Suppressor macrophage (primary cell): Measurements from ENCODE around the gene TYK2.
"Not testable (repeated sequence)": the region's sequence is repeated elsewhere in the genome, so short reads cannot be mapped to it uniquely, and the experiment has no call there.

Experiments used
- DNase-seq, 4 experiments: peaks; one replicate each; pipeline ENCODE4 v3.0.0-alpha.2; 2020 to 2022
- total RNA-seq, 17 experiments: gene quantifications; one replicate each; lab custom pipeline; 2026; ENCODE audit warnings: mixed read lengths in 6 of 17, inconsistent platforms in 3 of 17; lab: John Stamatoyannopoulos, UW

TYK2 gene
- total RNA-seq, result 51.0 to 154 (median 90.4) reads per million in 17 experiments

DNA sequence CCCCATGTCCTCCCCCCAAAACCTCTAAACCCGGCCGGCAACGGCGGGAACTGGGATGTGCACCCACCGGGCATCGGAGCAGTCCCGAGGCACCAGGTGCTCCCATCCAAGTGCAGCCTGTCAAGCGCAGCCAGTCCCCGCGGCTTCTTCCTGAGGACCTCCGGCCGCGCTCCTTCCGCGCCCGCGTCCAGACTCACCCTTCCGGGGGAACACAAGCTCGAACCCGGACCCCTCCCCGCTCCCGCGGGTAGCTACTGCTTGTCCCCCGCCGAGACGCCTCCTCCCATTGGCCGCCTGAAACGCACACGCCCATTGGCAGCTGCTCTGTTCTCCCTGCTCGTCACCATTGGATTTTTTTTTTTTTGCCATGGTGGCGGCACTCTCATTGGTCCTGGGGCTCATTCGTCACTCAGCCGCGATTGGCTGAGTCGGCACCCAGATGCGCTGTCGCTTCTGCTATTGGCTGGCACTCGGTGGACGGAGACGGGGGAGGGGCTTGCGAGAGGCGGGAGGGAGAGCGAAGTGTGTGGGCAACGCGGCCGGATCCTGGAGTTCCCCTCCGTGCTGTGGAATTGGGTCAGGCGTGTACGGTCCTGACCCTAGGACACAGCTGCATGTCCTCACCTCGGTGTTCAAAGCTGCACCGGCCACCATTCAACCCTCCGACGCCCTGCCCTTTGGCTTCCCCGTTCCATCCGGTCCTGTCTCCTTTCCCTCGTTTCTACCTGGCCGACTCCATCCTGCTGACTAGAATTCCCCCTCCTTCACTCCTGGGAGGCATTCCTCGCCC lies at the start of gene TYK2:
TYK2 (minus strand) TSS at position 260 of the 790 bp plus-strand sequence. CDS start 2,166 bp downstream, outside the sequence.
- peak; percentile 98 to 99 (median 98) for DNase-seq

DNA sequence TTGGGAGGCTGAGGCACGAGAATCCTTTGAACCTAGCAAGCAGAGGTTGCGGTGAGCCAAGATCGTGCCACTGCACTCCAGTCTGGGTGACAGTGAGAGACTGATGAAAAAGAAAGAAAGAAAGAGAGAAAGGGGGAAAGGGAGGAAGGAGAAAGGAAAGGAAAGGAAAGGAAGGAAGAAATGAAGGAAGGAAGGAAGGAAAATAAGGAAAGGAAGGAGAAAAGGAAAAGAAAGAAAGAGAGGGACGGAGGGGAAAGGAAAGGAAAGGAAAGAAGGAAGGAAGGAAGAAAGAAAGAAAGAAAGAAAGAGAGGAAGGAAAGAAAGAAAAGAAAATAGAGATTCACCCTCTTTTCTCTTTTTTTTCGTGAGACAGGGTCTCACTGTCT lies 48.6 kb upstream of the TYK2 start:
- no peak for DNase-seq

GRCh38 chr19:10427169-10427568 lies 46.8 kb upstream of the TYK2 start:
- no peak for DNase-seq

- peak; percentile 81 to 91 (median 86) for DNase-seq
Observed at GRCh38 chr19:10424011-10424637, 43.8 kb upstream of the TYK2 start.

DNA sequence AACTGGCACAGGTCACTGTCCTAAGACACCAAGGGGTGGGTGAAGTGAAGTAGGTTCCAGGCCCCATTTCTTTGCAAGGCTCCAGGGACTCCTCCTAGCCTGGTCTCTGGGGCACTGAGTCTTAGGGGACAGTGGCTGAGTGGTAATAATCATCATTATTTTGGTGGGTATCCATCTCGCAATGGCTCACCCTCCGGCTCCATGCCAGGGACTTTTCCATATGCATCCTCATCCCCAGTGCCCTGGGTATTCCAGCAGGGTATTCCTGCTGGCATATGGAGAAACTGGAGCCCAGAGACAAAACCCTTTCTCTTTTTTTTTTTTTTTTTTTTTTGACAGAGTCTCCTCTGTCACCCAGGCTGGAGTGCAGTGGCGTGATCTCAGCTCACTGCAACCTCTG lies 42.5 kb upstream of the TYK2 start:
- DNase-seq, result no peak

DNA sequence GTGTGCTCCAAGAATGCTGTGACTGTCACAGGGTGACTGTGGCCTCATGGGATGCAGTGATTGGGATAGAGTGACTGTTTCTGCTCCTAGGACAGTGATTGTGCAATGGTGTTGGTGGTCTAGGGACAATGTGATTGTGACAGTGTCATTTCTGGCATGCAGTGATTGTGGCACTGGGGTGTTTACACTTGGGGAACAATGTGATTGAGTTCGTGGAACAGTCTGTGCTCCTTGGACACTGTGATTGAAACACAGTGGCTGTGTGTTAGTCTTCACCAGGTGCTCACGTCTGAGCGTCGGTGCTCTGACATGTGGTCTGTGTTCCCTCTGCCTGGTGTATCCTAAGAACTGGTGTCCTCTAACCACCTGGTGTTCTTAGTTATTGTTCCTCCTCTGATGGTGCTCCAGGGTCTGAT lies 41.7 kb upstream of the TYK2 start:
- DNase-seq, result peak in 2 of 4 experiments; percentile 67 to 85

DNA sequence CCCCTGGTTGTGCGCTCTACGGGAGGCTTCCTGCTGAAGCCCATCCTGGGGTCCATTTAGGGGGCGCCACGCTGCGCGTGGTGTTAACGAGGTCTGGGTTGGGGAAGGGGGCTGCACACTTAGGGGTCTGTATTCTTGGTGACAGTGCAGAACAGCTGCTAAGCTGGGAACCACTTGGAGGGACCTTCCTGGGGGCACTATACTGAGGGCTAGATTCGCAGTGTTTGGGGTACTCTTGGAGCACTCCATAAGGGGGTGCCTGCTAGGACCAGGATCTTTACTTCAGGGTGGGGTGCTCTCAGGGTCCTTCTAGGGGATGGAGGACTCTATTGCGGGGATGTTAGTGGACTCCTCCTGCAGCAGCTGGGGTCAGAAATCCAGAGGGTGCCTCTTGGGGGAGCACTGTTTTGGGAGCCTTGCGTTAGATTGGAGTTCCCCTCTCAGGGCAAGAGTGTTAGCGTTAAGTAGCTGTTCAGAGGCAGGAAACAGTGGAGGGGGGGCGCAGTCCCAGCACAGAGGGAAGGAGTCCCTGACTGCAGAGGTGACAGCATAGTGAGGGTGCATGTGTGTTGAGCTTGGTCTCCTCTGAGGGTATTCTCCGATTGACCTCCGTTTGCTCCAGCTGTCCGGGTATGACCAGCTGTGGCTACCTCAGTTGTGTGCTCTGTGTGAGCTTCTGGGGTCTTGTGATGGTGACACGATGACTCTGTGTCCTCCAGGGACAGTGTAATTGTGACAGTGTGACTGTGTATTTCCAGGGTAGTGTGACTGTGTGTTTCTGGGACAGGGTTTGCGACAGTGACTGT lies 41.1 kb upstream of the TYK2 start:
- DNase-seq, result peak in 2 of 4 experiments; percentile 69 to 72

DNA sequence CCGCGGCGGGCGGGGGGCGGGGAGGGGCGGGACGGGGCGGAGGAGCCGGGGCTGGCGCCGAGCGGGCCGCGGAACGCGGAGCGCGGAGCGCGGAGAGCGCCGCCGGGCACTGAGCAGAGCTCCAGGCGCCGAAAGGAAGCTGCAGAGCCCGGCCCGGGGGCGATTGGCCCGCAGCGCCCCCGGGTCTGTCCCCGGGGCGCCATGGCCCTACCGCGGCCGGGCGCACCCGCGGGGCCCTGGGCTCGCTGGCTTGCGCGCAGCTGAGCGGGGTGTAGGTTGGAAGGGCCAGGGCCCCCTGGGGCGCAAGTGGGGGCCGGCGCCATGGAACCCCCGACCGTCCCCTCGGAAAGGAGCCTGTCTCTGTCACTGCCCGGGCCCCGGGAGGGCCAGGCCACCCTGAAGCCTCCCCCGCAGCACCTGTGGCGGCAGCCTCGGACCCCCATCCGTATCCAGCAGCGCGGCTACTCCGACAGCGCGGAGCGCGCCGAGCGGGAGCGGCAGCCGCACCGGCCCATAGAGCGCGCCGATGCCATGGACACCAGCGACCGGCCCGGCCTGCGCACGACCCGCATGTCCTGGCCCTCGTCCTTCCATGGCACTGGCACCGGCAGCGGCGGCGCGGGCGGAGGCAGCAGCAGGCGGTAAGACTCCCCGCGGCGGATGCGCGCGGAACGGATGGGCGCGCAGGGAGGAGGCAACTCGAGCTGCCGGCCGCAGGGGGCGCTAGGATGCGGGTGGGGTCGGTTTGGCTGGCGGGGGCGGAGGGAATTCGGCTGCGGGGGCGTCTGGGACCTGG lies 40.3 kb upstream of the TYK2 start, which contains the start of gene PDE4A:
PDE4A (plus strand) TSS at position 95 of the 796 bp plus-strand sequence; CDS start at position 322, 227 bp downstream.
- peak; percentile 66 to 88 (median 74) for DNase-seq

GRCh38 chr19:10419646-10420443 lies 39.5 kb upstream of the TYK2 start:
- DNase-seq, result peak; percentile 57 to 76 (median 70)

DNA sequence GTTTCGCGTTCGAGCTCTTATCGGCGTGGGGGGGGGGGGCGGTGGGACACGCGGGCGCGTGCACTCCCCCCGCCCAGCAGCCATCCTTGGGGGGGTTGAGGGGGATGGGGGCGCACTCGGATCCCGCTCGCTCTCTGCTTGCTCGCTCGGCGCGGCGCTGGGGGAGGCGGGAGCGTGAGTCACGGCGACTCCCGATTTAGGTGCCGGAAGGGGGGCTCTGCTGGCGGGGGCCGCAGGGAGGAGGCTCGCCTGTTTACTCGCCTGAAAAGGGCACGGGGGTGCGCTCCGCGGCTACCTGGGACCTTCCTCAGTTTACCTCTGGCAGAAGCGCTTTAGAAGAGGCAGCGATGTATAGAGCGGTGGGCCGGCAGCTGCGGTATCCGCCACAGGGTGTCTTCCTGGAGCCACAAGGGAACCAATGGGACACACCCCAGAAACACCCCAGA lies 38.9 kb upstream of the TYK2 start:
- peak in 1 of 4 experiments; percentile 59 for DNase-seq

DNA sequence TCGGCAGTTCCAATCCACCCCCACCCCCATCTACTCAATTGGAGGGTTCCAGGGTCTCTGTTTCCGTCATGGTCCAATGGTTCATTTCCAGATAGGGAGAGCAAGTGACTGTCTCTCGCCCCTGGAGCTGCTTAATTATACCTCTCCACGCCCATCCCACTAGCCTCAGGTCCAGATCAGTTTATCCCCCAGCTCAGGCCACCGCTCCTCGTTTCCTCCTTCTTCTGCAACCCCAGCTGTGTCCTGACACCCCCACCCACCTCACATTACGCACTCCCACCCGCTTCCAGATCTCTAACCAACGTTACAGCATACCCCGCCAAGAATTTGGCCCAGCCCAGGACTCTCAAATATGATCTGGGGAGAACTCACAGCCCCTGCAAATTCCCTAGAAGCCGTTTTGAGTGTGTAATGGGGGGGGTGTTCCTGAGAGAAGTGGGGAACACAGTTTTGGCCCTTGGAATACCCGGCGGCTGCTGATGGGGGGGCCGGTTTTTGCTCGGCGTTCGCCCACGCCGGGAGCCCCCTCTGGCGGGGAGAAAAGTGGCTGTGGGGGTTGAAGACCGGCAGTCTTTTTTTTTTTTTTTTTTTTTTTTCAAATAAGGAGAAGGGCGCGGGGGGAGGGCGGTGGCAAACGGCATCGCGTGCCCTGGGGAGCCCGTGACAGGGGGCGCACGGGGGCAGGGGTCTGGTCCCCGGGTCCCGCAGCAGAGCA lies 38.3 kb upstream of the TYK2 start:
- peak; percentile 43 to 60 (median 55) for DNase-seq

DNA sequence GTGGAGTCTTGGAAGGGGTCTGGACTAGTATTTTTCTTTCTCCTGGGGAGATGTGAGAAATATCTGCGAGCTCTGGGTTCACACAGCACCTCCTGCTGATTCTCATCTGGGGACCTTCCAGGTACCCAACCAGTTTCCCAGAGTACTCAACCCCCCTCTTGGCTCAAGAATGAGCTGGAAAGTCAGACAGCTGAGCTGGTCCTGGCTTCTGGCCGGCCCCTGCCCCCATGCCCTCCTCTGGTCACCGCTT lies 37.8 kb upstream of the TYK2 start:
- no peak for DNase-seq

GRCh38 chr19:10417541-10418234 lies 37.3 kb upstream of the TYK2 start:
- peak in 1 of 4 experiments; percentile 13 for DNase-seq

GRCh38 chr19:10416380-10417257 lies 36.2 kb upstream of the TYK2 start:
- peak; percentile 97 to 99 (median 98) for DNase-seq

DNA sequence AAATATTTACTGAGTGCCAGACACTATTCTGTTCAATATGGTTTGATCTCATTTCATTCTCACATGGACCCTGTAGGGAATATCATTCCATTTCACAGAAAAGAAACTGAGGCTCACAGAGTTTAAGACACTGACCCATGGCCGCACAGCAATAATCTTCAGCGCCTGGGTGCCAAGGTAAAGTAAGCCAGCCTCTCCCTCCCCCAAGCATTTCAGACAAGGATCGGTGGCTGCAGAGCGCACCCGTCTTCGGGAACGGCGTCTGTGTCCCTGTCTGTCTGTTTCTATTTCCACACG lies 35.7 kb upstream of the TYK2 start:
- no peak for DNase-seq

GRCh38 chr19:10412257-10412977 lies 32.0 kb upstream of the TYK2 start:
- DNase-seq, result peak in 3 of 4 experiments; percentile 35 to 66 (median 58)

DNA sequence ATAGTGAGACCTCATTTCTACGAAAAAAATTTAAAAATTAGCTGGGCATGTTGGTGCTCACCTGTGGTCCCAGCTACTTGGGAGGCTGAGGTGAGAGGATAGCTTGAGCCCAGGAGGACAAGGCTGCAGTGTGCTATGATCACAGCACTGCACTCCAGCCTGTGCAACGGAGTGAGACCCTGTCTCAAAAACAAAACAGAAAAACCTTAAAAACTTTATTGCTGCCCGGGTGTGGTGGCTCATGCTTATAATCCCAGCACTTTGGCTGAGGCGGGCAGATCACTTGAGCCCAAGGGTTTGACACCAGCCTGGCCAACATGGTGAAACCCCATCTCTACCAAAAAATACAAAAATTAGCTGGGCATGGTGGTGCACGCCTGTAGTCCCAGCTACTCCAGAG lies 30.9 kb upstream of the TYK2 start:
- DNase-seq, result not testable (repeated sequence)

DNA sequence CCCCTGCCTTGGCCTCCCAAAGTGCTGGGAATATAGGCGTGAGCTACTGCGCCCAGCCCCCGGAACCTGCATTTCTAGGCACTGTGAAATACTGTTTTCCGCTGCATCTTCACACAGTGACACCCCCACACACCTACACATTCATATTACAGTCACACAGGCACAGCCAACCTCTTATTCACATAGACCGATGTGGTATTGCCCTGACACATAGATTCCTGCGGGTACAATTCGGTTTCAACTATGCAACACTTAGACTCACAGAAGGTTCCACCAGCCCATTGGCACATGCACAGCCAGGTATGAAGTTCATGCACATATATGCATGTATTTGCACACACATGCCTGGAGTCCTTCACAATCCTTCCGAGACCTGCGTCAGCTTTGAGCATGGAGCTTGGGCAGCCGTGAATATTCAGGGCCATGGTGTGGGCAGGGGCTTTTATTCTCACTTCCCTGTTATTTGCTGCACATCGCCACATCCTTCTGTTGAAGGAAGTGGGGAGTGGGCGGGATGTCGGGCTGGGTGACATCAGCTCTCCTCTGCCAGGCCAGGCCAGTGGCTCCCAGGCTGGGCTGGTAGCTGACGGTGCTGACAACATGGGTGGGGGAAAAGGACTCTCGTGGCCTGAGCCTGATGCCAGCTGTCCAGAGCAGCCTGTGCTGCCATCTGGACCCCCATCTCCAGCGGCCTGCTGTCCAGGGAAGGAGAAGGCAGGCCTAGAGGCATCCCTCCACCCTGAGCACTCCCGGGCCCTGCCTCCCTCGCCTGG lies 28.3 kb upstream of the TYK2 start:
- peak; percentile 96 to 99 (median 98) for DNase-seq
